Mesenchymal stem cell (in vitro differentiated cells and primary cell): Measurements from ENCODE around the gene SDR42E1.

ENCODE experiments used
- DNase-seq: peaks from one replicate; pipeline ENCODE4 v3.0.0-alpha.2; 2013
- H2AFZ ChIP-seq: one replicate; pipeline ENCODE4 v1.6.1; 2013; ENCODE audit warnings: low read depth, mild to moderate bottlenecking, control low read depth, inconsistent platforms, low read length, moderate library complexity
- H2AK5ac ChIP-seq: 2 replicates; pipeline ENCODE4 v1.6.1; 2013; ENCODE audit warnings: low read length, moderate library complexity, mild to moderate bottlenecking, inconsistent platforms; ENCODE audit not compliant: severe bottlenecking
- H2BK120ac ChIP-seq: one replicate; pipeline ENCODE4 v1.6.1; 2013; ENCODE audit warnings: low read depth, mild to moderate bottlenecking, inconsistent platforms, low read length, moderate library complexity
- H2BK12ac ChIP-seq, 2 experiments: one replicate each; pipeline ENCODE4 v1.6.1; 2013; ENCODE audit warnings: inconsistent platforms in 2 of 2, low read length in 2 of 2, mild to moderate bottlenecking in 2 of 2, moderate library complexity in 2 of 2, control low read depth in 1 of 2
- H2BK15ac ChIP-seq: one replicate; pipeline ENCODE4 v1.6.1; 2013; ENCODE audit warnings: mild to moderate bottlenecking, low read depth, inconsistent platforms; ENCODE audit not compliant: poor library complexity, severe bottlenecking
- H2BK5ac ChIP-seq: 2 replicates; pipeline ENCODE4 v1.6.1; 2013; ENCODE audit warnings: low read depth, mild to moderate bottlenecking, low read length, control low read depth, inconsistent platforms; ENCODE audit not compliant: poor library complexity, severe bottlenecking
- H3K14ac ChIP-seq, 2 experiments: one replicate each; pipeline ENCODE4 v1.6.1; 2013; ENCODE audit warnings: inconsistent platforms in 2 of 2, low read length in 2 of 2, control low read depth in 1 of 2, mild to moderate bottlenecking in 1 of 2, moderate library complexity in 1 of 2
- H3K18ac ChIP-seq, 2 experiments: one replicate each; pipeline ENCODE4 v1.6.1; 2013; ENCODE audit warnings: inconsistent platforms in 2 of 2, low read length in 2 of 2, control low read depth in 1 of 2, low read depth in 1 of 2, mild to moderate bottlenecking in 1 of 2
- H3K23ac ChIP-seq, 2 experiments: one replicate each; pipeline ENCODE4 v1.6.1; 2013; ENCODE audit warnings: inconsistent platforms in 2 of 2, low read length in 2 of 2, mild to moderate bottlenecking in 2 of 2, moderate library complexity in 2 of 2, control low read depth in 1 of 2
- H3K27ac ChIP-seq: 2 replicates; pipeline ENCODE4 v1.5.1; 2013; ENCODE audit warnings: mild to moderate bottlenecking, moderate library complexity, low read length, control low read depth, inconsistent platforms; ENCODE audit not compliant: poor library complexity, severe bottlenecking
- H3K27me3 ChIP-seq, 2 experiments: 2 replicates each; pipeline versions ENCODE4 v1.6.1 to v1.7.0; 2013; ENCODE audit warnings: low read length in 2 of 2, mild to moderate bottlenecking in 2 of 2, moderate library complexity in 2 of 2, control low read depth in 1 of 2, inconsistent platforms in 1 of 2; ENCODE audit not compliant: control insufficient read depth in 1 of 2, insufficient read depth in 1 of 2
- H3K36me3 ChIP-seq, 2 experiments: 2 replicates each; pipeline versions ENCODE4 v1.6.1 to v1.7.0; 2013; ENCODE audit warnings: low read length in 2 of 2, control low read depth in 1 of 2, inconsistent platforms in 1 of 2, low read depth in 1 of 2, mild to moderate bottlenecking in 1 of 2; ENCODE audit not compliant: insufficient read depth in 2 of 2, control insufficient read depth in 1 of 2
- H3K4ac ChIP-seq, 2 experiments: one replicate each; pipeline ENCODE4 v1.6.1; 2013; ENCODE audit warnings: inconsistent platforms in 2 of 2, low read length in 2 of 2, mild to moderate bottlenecking in 2 of 2, moderate library complexity in 2 of 2, control low read depth in 1 of 2, low read depth in 1 of 2
- H3K4me1 ChIP-seq: 2 replicates; pipeline ENCODE4 v1.6.1; 2013; ENCODE audit warnings: low read depth, low read length, control low read depth; ENCODE audit not compliant: control insufficient read depth, insufficient read depth
- H3K4me2 ChIP-seq: 2 replicates; pipeline ENCODE4 v1.6.1; 2013; ENCODE audit warnings: low read length, mild to moderate bottlenecking, inconsistent platforms; ENCODE audit not compliant: poor library complexity, severe bottlenecking
- H3K4me3 ChIP-seq, 2 experiments: 2 replicates each; pipeline versions ENCODE4 v1.5.1 to v1.7.0; 2013; ENCODE audit warnings: low read length in 2 of 2, mild to moderate bottlenecking in 2 of 2, control low read depth in 1 of 2, low read depth in 1 of 2; ENCODE audit not compliant: insufficient read depth in 1 of 2
- H3K79me1 ChIP-seq: replicated peaks from 2 replicates; pipeline ENCODE4 v1.6.1; 2013; ENCODE audit warnings: mild to moderate bottlenecking, control low read depth, low read length, inconsistent platforms; ENCODE audit not compliant: poor library complexity, severe bottlenecking
- H3K9ac ChIP-seq: 2 replicates; pipeline ENCODE4 v1.7.0; 2013; ENCODE audit warnings: mild to moderate bottlenecking, low read length, moderate library complexity
- H3K9me3 ChIP-seq: 2 replicates; pipeline ENCODE4 v1.7.0; 2013; ENCODE audit warnings: mild to moderate bottlenecking, low read length; ENCODE audit not compliant: control insufficient read depth
- H4K8ac ChIP-seq: one replicate; pipeline ENCODE4 v1.6.1; 2013; ENCODE audit warnings: inconsistent platforms, mild to moderate bottlenecking, low read length, moderate library complexity
- H4K91ac ChIP-seq: one replicate; pipeline ENCODE4 v1.6.1; 2013; ENCODE audit warnings: mild to moderate bottlenecking, low read length, inconsistent platforms
- WGBS: methylation state at CpG from one replicate; pipeline ENCODE4 v1.1.7; 2013; ENCODE audit warnings: mixed read lengths; 5-methylcytosine and 5-hydroxymethylcytosine counted together

Gene SDR42E1

GRCh38 chr16:82002831-82003230, 8.4 kb downstream of the SDR42E1 start:
- Histone ChIP-seq H2AK5ac (no peak overlapping the region), H2AFZ (no peak overlapping the region), H3K9ac (no peak overlapping the region), H4K91ac (no peak overlapping the region), H3K79me1 (no peaks in the 10 kb centered on the region), H2BK5ac (no peak overlapping the region), H2BK15ac (no peak overlapping the region), H3K23ac (no peak overlapping the region), H2BK120ac (no peak overlapping the region), H3K4ac (no peak overlapping the region), H3K4me3 (no peak overlapping the region), H4K8ac (no peak overlapping the region), H3K14ac (no peak overlapping the region), H3K36me3 (no peaks in the 10 kb centered on the region), H2BK12ac (no peak overlapping the region), H3K27ac (no peak overlapping the region), H3K4me2 (no peak overlapping the region), H3K9me3 (no peaks in the 10 kb centered on the region), H3K18ac (no peak overlapping the region), H3K4me1 (no peaks in the 10 kb centered on the region), H3K27me3 (peaks cover 0 to 3% of the 10 kb centered on the region in 2 experiments)
- no peak for DNase-seq
- WGBS, result 79% methylated on average over 3 of the region's 3 CpGs

- Histone ChIP-seq H3K79me1 (no peaks in the 10 kb centered on the region), H4K91ac (no peak overlapping the region), H3K27me3 (peaks cover 0 to 8% of the 10 kb centered on the region in 2 experiments), H3K9me3 (no peaks in the 10 kb centered on the region), H2BK5ac (no peak overlapping the region), H4K8ac (no peak overlapping the region), H3K23ac (no peak overlapping the region), H3K4me2 (no peak overlapping the region), H2BK120ac (no peak overlapping the region), H3K27ac (peak overlapping the region; percentile 73), H3K4me3 (peak overlapping the region in 1 of 2 experiments; percentile 2), H3K4me1 (peaks cover 3% of the 10 kb centered on the region), H2BK12ac (no peak overlapping the region), H2BK15ac (no peak overlapping the region), H3K18ac (no peak overlapping the region), H3K9ac (peak overlapping the region; percentile 5), H3K36me3 (no peaks in the 10 kb centered on the region), H2AK5ac (no peak overlapping the region), H3K4ac (no peak overlapping the region), H2AFZ (no peak overlapping the region), H3K14ac (no peak overlapping the region)
- peak; percentile 94 for DNase-seq
- WGBS, result 0% methylated on average over 2 of the region's 2 CpGs
Measured at GRCh38 chr16:81997738-81998137, 13.5 kb downstream of the SDR42E1 start.

- no peak overlapping the region for H2AFZ ChIP-seq
- H4K91ac ChIP-seq, result peak overlapping the region; percentile 35
- H3K9ac ChIP-seq, result peak overlapping the region; percentile 5
- no peak overlapping the region for H3K4ac ChIP-seq
- peaks cover 0 to 10% of the 10 kb centered on the region in 2 experiments for H3K27me3 ChIP-seq
- WGBS, result 59% methylated on average over 8 of the region's 11 CpGs
- no peak overlapping the region for H2AK5ac ChIP-seq
- H3K14ac ChIP-seq, result no peak overlapping the region
- H2BK12ac ChIP-seq, result peak overlapping the region in 1 of 2 experiments; percentile 59
- peak overlapping the region in 1 of 2 experiments; percentile 2 for H3K4me3 ChIP-seq
- peak overlapping the region in 1 of 2 experiments; percentile 72 for H3K18ac ChIP-seq
- peak overlapping the region; percentile 77 for H4K8ac ChIP-seq
- H3K79me1 ChIP-seq, result no peaks in the 10 kb centered on the region
- no peak overlapping the region for H2BK120ac ChIP-seq
- H3K36me3 ChIP-seq, result no peaks in the 10 kb centered on the region
- no peak overlapping the region for H3K23ac ChIP-seq
- no peaks in the 10 kb centered on the region for H3K9me3 ChIP-seq
- peak; percentile 85 for DNase-seq
- peaks cover 3% of the 10 kb centered on the region for H3K4me1 ChIP-seq
- H3K4me2 ChIP-seq, result no peak overlapping the region
- peak overlapping the region; percentile 73 for H3K27ac ChIP-seq
- no peak overlapping the region for H2BK15ac ChIP-seq
- H2BK5ac ChIP-seq, result no peak overlapping the region
Measured at GRCh38 chr16:81996664-81997509, 14.4 kb downstream of the SDR42E1 start.

- Histone ChIP-seq H2BK5ac (no peak overlapping the region), H3K79me1 (no peaks in the 10 kb centered on the region), H3K9me3 (no peaks in the 10 kb centered on the region), H3K27ac (no peak overlapping the region), H3K4me2 (no peak overlapping the region), H2BK15ac (no peak overlapping the region), H2AK5ac (no peak overlapping the region), H4K91ac (no peak overlapping the region), H3K18ac (no peak overlapping the region), H3K36me3 (no peaks in the 10 kb centered on the region), H3K23ac (no peak overlapping the region), H3K27me3 (peaks cover 0 to 10% of the 10 kb centered on the region in 2 experiments), H2BK12ac (no peak overlapping the region), H2BK120ac (no peak overlapping the region), H2AFZ (no peak overlapping the region), H3K4me1 (peaks cover 3% of the 10 kb centered on the region), H4K8ac (no peak overlapping the region), H3K14ac (no peak overlapping the region), H3K4me3 (no peak overlapping the region), H3K9ac (no peak overlapping the region), H3K4ac (no peak overlapping the region)
- 53% methylated on average over 2 of the region's 3 CpGs for whole genome bisulfite sequencing
- DNase-seq, result peak; percentile 43
Measured at GRCh38 chr16:81995651-81996050, 15.6 kb downstream of the SDR42E1 start.
